Measurements from ENCODE around the gene DPP6. TPM values are rescaled to one million over a fixed set of nuclear protein-coding genes. Genes with fewer than 3 reads are reported as not detected.

Gene DPP6
- total RNA-seq, 1 experiment from 2014 or later: not detected

DNA sequence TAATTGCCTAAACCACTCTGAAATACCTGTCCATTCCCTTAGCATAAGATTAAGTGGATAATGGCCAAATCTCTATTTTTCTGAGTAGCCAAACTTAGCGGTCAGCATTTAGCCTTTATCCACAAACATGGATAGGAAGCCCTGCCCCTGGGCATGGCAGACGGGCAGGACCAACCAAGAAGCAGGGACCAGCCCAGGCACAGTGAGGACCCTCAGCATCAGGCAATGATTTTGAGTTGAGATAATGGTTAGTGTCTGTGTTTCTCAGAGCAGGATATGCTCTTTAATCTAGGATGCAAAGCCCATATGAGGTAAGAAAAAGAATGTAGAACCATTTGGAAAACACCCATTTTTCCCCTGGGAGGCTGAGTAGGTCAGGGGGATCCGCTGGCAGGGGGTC lies 131.7 kb downstream of the DPP6 start:
- H3K4me1 ChIP-seq (ENCODE audit: control insufficient read depth, insufficient read depth, low read length): no peaks in the 10 kb centered on the region
- no peak overlapping the region for H3K27ac ChIP-seq (ENCODE audit: low read length)
- peaks cover 3% of the 10 kb centered on the region; the same call in 1 of the 2 replicates for H3K27me3 ChIP-seq (ENCODE audit: control insufficient read depth, insufficient read depth, low read length)
- H3K9me3 ChIP-seq (ENCODE audit: control insufficient read depth, insufficient read depth, low read depth, low read length): no peaks in the 10 kb centered on the region
- in situ Hi-C loops (cut with HindIII; ENCODE audit: low pct_unique_long_range_greater_than_20kb, low sequenced_read_pairs): no loop called here
- intact Hi-C loops (cut with micrococcal nuclease; ENCODE audit: unreplicated experiment): no loop called here
- no peak for ATAC-seq
- TF ChIP-seq TCF7L2 (IDR thresholded peaks at IDR 0.05; ENCODE audit: low read depth, low read length) (no peak), SIN3A (IDR thresholded peaks at IDR 0.05; ENCODE audit: borderline replicate concordance, insufficient read depth, low read depth, low read length) (no peak), REST (IDR thresholded peaks at IDR 0.05; ENCODE audit: insufficient read depth in 1 of 2, low read depth in 2 of 2, low read length in 1 of 2) (no peak), POLR2AphosphoS5 (IDR thresholded peaks at IDR 0.05; ENCODE audit: low read depth, low read length) (no peak)
- TF ChIP-seq, protein P1, sequence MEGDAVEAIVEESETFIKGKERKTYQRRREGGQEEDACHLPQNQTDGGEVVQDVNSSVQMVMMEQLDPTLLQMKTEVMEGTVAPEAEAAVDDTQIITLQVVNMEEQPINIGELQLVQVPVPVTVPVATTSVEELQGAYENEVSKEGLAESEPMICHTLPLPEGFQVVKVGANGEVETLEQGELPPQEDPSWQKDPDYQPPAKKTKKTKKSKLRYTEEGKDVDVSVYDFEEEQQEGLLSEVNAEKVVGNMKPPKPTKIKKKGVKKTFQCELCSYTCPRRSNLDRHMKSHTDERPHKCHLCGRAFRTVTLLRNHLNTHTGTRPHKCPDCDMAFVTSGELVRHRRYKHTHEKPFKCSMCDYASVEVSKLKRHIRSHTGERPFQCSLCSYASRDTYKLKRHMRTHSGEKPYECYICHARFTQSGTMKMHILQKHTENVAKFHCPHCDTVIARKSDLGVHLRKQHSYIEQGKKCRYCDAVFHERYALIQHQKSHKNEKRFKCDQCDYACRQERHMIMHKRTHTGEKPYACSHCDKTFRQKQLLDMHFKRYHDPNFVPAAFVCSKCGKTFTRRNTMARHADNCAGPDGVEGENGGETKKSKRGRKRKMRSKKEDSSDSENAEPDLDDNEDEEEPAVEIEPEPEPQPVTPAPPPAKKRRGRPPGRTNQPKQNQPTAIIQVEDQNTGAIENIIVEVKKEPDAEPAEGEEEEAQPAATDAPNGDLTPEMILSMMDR (IDR thresholded peaks at IDR 0.05): no peak
- ChIA-PET CTCF (no interaction called here), POLR2A (no interaction called here)
- BruUV-seq (replicated peaks): no TSS peak
- H3K36me3 ChIP-seq (ENCODE audit: control insufficient read depth, insufficient read depth, low read length): no peaks in the 10 kb centered on the region
- DNase-seq (ENCODE audit: low read depth, low spot score): no peak
- no peak overlapping the region for H3K4me3 ChIP-seq (ENCODE audit: low read depth in 2 of 2, low read length in 2 of 2)

DNA sequence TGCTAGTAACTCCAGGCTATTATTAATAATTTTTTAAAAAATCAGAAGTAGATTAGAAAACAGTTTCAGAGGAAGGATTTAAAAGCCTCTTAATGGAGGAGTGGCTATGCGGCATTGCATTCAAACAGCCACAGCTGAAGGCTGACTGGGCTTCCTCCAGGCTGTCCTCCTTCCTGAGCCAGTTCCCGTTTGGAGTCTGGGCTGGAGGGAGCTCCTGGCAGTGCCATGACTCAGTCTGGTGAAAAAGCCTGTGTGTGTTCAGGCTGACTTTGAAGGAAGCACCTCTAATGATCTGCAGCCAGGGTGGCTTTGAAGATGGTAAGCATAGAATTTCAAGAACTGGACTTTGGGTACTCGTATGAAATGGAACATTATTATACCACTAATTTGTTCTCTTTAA lies 134.6 kb downstream of the DPP6 start:
- ATAC-seq (no peak), DNase-seq (ENCODE audit: low read depth, low spot score) (no peak)
- in situ Hi-C loops (cut with HindIII; ENCODE audit: low pct_unique_long_range_greater_than_20kb, low sequenced_read_pairs) (no loop called here), intact Hi-C loops (cut with micrococcal nuclease; ENCODE audit: unreplicated experiment) (no loop called here)
- no peaks in the 10 kb centered on the region for H3K4me1 ChIP-seq (ENCODE audit: control insufficient read depth, insufficient read depth, low read length)
- CTCF ChIA-PET: no interaction called here
- H3K36me3 ChIP-seq (ENCODE audit: control insufficient read depth, insufficient read depth, low read length): no peaks in the 10 kb centered on the region
- H3K9me3 ChIP-seq (ENCODE audit: control insufficient read depth, insufficient read depth, low read depth, low read length): no peaks in the 10 kb centered on the region
- H3K27me3 ChIP-seq (ENCODE audit: control insufficient read depth, insufficient read depth, low read length): peaks cover 3% of the 10 kb centered on the region
- TF ChIP-seq TCF7L2 (IDR thresholded peaks at IDR 0.05; ENCODE audit: low read depth, low read length): no peak
- no peak for TF ChIP-seq REST (IDR thresholded peaks at IDR 0.05; ENCODE audit: insufficient read depth in 1 of 2, low read depth in 2 of 2, low read length in 1 of 2)
- TF ChIP-seq POLR2AphosphoS5 (IDR thresholded peaks at IDR 0.05; ENCODE audit: low read depth, low read length): no peak
- TF ChIP-seq, protein P1 (IDR thresholded peaks at IDR 0.05): no peak
- TF ChIP-seq SIN3A (IDR thresholded peaks at IDR 0.05; ENCODE audit: borderline replicate concordance, insufficient read depth, low read depth, low read length): no peak
- no peak overlapping the region for H3K27ac ChIP-seq (ENCODE audit: low read length)
- no peak overlapping the region for H3K4me3 ChIP-seq (ENCODE audit: low read depth in 2 of 2, low read length in 2 of 2)
- POLR2A ChIA-PET: no interaction called here
- BruUV-seq (replicated peaks): no TSS peak

All from Panc1 (cell line).